ENCODE measurements around the gene C19orf44. TPM values are rescaled to one million over a fixed set of nuclear protein-coding genes. Genes with fewer than 3 reads are reported as not detected.

The C19orf44 gene
- total and polyA plus RNA-seq, 2 experiments from 2014 or later = 2.4 to 5.1 TPM

DNA sequence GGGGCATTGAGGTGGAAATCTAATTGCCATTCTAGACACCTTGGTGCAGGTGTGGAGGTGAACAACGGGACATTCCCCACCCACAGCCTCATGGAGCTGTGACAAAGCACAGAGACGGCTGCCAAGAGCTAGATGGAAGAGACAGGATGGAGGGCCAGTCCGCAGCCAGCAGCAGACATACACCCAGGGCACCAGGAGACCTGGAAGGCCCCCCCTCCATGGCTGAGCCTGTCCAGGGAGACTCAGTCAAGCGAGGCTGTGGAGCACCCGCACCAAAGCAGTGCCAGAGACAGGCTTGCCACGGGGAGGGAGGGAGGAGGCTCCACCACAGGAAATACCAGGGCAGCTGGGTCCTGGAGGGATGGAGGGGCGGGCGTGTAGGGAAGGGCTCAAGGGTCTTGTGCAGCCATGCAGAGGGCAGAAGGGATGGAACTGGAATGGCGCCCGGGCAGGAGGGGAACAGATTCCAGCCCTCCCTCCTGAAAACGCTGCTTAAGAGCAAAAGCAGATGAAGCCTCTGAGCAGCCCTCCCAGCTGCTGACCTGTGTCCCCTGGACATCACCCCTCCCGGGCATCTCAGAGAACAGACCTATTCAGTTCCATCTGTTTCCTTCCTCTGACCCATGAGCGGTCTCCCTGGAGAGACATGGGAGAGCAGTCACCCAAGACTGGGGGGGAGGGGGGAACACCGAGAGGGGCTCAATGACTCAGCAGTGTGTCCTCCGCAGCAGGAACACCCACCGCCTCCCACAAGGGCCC, 38.8 kb upstream of the C19orf44 start:
- H3K27me3 ChIP-seq (replicated peaks; ENCODE audit: insufficient read depth) = no peaks in the 10 kb centered on the region
- H3F3A ChIP-seq (ENCODE audit: insufficient read depth) = no peaks in the 10 kb centered on the region
- H3K79me2 ChIP-seq (ENCODE audit: insufficient read depth) = peaks cover 100% of the 10 kb centered on the region
- H3K4me3 ChIP-seq = peak overlapping the region; percentile 23; the same call in 1 of the 2 replicates
- no peak overlapping the region for H3K27ac ChIP-seq
- peaks cover 16% of the 10 kb centered on the region for H3K4me1 ChIP-seq (ENCODE audit: insufficient read depth)
- peak overlapping the region; percentile 52 for H3K4me2 ChIP-seq (ENCODE audit: unreplicated experiment)
- peak overlapping the region; percentile 38; the same call in 1 of the 2 replicates for H3K9ac ChIP-seq
- no peak overlapping the region for H2AFZ ChIP-seq
- 17 to 24% methylated on average over 14 to 16 of the region's 16 CpGs for WGBS, 2 experiments (ENCODE audit: low coverage in 1 of 2, low lambda C conversion rate in 2 of 2, missing lambda C conversion rate in 2 of 2)
- no peaks in the 10 kb centered on the region for H3K9me2 ChIP-seq (ENCODE audit: insufficient read depth)
- in situ Hi-C loops (cut with MboI) = no loop called here
- TF ChIP-seq EZH2phosphoT487 (IDR thresholded peaks at IDR 0.05; ENCODE audit: insufficient read depth, low read depth) = no peak
- TF ChIP-seq EZH2 (IDR thresholded peaks at IDR 0.05; ENCODE audit: insufficient read depth, poor library complexity, severe bottlenecking) = no peak
- no peaks in the 10 kb centered on the region for H3K9me3 ChIP-seq (ENCODE audit: low read depth)
- no peaks in the 10 kb centered on the region; the same call in 1 of the 2 replicates for H4K20me1 ChIP-seq (ENCODE audit: insufficient read depth)
- H3K36me3 ChIP-seq (ENCODE audit: low read depth) = no peaks in the 10 kb centered on the region
- DNase-seq = peak; percentile 60

GRCh38 chr19:16457954-16458331, 38.3 kb upstream of the C19orf44 start:
- Histone ChIP-seq H3K9me3 (ENCODE audit: low read depth) (no peaks in the 10 kb centered on the region), H3K4me2 (ENCODE audit: unreplicated experiment) (peak overlapping the region; percentile 52), H4K20me1 (ENCODE audit: insufficient read depth) (no peaks in the 10 kb centered on the region; the same call in 1 of the 2 replicates), H2AFZ (no peak overlapping the region), H3K27ac (no peak overlapping the region), H3K27me3 (replicated peaks; ENCODE audit: insufficient read depth) (no peaks in the 10 kb centered on the region), H3K4me1 (ENCODE audit: insufficient read depth) (peaks cover 16% of the 10 kb centered on the region), H3K9ac (no peak overlapping the region), H3K79me2 (ENCODE audit: insufficient read depth) (peaks cover 100% of the 10 kb centered on the region), H3F3A (ENCODE audit: insufficient read depth) (no peaks in the 10 kb centered on the region), H3K4me3 (no peak overlapping the region), H3K9me2 (ENCODE audit: insufficient read depth) (no peaks in the 10 kb centered on the region), H3K36me3 (ENCODE audit: low read depth) (no peaks in the 10 kb centered on the region)
- no peak for TF ChIP-seq EZH2phosphoT487 (IDR thresholded peaks at IDR 0.05; ENCODE audit: insufficient read depth, low read depth)
- no peak for TF ChIP-seq EZH2 (IDR thresholded peaks at IDR 0.05; ENCODE audit: insufficient read depth, poor library complexity, severe bottlenecking)
- in situ Hi-C loops (cut with MboI) = no loop called here
- 53 to 59% methylated on average over 8 of the region's 8 CpGs for WGBS, 2 experiments (ENCODE audit: low coverage in 1 of 2, low lambda C conversion rate in 2 of 2, missing lambda C conversion rate in 2 of 2)
- DNase-seq = no peak

GRCh38 chr19:16458391-16459341, 37.5 kb upstream of the C19orf44 start:
- Histone ChIP-seq H4K20me1 (ENCODE audit: insufficient read depth) (peaks cover 3% of the 10 kb centered on the region; the same call in 1 of the 2 replicates), H3K9me2 (ENCODE audit: insufficient read depth) (no peaks in the 10 kb centered on the region), H3K27ac (no peak overlapping the region), H3K9me3 (ENCODE audit: low read depth) (no peaks in the 10 kb centered on the region), H3K36me3 (ENCODE audit: low read depth) (no peaks in the 10 kb centered on the region), H3K27me3 (replicated peaks; ENCODE audit: insufficient read depth) (no peaks in the 10 kb centered on the region), H3K4me1 (ENCODE audit: insufficient read depth) (peaks cover 16% of the 10 kb centered on the region), H2AFZ (no peak overlapping the region), H3K9ac (no peak overlapping the region), H3K4me2 (ENCODE audit: unreplicated experiment) (no peak overlapping the region), H3K4me3 (no peak overlapping the region), H3K79me2 (ENCODE audit: insufficient read depth) (peaks cover 100% of the 10 kb centered on the region), H3F3A (ENCODE audit: insufficient read depth) (no peaks in the 10 kb centered on the region)
- WGBS, 2 experiments (ENCODE audit: low coverage in 1 of 2, low lambda C conversion rate in 2 of 2, missing lambda C conversion rate in 2 of 2) = 69 to 70% methylated on average over 20 to 25 of the region's 25 CpGs
- no peak for DNase-seq
- in situ Hi-C loops (cut with MboI) = no loop called here
- TF ChIP-seq EZH2 (IDR thresholded peaks at IDR 0.05; ENCODE audit: insufficient read depth, poor library complexity, severe bottlenecking) = no peak
- TF ChIP-seq EZH2phosphoT487 (IDR thresholded peaks at IDR 0.05; ENCODE audit: insufficient read depth, low read depth) = no peak

- Histone ChIP-seq H3K27ac (no peak overlapping the region), H2AFZ (no peak overlapping the region), H3K9ac (no peak overlapping the region), H3K4me1 (ENCODE audit: insufficient read depth) (peaks cover 16% of the 10 kb centered on the region), H3K9me3 (ENCODE audit: low read depth) (no peaks in the 10 kb centered on the region), H3K9me2 (ENCODE audit: insufficient read depth) (no peaks in the 10 kb centered on the region), H4K20me1 (ENCODE audit: insufficient read depth) (peaks cover 5% of the 10 kb centered on the region; the same call in 1 of the 2 replicates), H3K4me3 (no peak overlapping the region), H3K27me3 (replicated peaks; ENCODE audit: insufficient read depth) (no peaks in the 10 kb centered on the region), H3K36me3 (ENCODE audit: low read depth) (no peaks in the 10 kb centered on the region), H3F3A (ENCODE audit: insufficient read depth) (no peaks in the 10 kb centered on the region), H3K4me2 (ENCODE audit: unreplicated experiment) (no peak overlapping the region), H3K79me2 (ENCODE audit: insufficient read depth) (peaks cover 100% of the 10 kb centered on the region)
- TF ChIP-seq EZH2phosphoT487 (IDR thresholded peaks at IDR 0.05; ENCODE audit: insufficient read depth, low read depth) (no peak), EZH2 (IDR thresholded peaks at IDR 0.05; ENCODE audit: insufficient read depth, poor library complexity, severe bottlenecking) (no peak)
- in situ Hi-C loops (cut with MboI) = no loop called here
- WGBS, 2 experiments (ENCODE audit: low coverage in 1 of 2, low lambda C conversion rate in 2 of 2, missing lambda C conversion rate in 2 of 2) = 56 to 61% methylated on average over 3 of the region's 3 CpGs
- no peak for DNase-seq
These were observed 36.5 kb upstream of the C19orf44 start for GRCh38 chr19:16459680-16460079.

All from GM23248 (cell line).